SH-SY5Y (cell line): ENCODE data around the gene KIF19.

Experiments
- GATA2 ChIP-seq: IDR thresholded peaks from 2 replicates; pipeline ENCODE4 v1.6.1; 2011; ENCODE audit warnings: mild to moderate bottlenecking, low read depth, low read length
- GATA3 ChIP-seq: IDR thresholded peaks from 2 replicates; pipeline ENCODE4 v1.6.1; 2011; ENCODE audit warnings: low read depth, mild to moderate bottlenecking, low read length, moderate library complexity

KIF19 gene

DNA sequence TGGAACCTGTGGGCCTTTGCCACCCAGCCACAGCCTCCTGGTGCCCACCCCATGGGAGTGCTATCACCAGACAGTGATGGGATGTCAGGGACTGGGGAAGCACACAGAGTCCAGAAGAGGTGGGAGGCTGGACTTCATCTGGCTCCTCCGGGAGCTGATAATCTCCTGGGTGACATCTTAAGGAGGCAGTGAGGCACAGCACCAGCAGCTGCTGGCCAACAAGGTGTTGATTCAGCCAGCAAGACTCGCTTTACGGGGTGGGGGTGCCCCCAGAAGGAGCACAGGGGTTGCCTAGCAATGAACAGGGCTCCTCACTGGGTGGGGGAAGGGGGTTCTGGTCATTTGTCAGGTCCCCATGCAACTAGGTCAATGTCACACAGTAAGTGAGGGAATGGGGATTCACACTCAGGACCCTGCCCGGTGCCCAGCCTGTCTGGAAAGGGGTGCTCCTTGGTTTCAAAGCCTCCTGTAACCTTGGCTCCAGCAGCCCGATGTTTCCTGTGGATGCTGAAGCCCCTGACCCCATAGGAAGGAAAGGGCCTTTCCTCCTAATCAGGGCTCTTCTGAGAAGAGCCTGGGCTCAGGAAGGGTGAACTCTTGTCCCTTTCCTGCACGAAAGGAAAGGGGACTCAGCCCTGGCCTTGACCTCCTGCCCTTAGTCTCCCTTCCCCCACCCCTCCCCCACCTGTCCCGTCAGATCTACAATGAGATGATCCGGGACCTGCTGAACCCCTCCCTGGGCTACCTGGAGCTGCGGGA, 17.7 kb downstream of the KIF19 start:
- TF ChIP-seq GATA2 = no peak
- no peak for TF ChIP-seq GATA3

DNA sequence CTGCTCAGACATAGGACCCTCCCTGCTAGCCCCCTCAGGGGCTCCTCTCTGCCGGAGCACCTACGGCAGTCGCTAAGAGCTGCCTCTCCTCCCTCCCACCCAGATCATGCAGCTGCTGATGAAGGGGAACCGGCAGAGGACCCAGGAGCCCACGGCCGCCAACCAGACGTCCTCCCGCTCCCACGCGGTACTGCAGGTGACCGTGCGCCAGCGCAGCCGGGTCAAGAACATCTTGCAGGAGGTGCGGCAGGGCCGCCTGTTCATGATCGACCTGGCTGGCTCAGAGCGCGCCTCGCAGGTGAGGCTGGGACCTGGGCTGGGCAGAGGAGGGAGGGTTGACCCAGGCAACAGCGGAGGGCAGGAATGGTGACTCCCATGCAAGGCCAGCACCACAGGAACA, 18.6 kb downstream of the KIF19 start:
- TF ChIP-seq GATA3 = no peak
- no peak for TF ChIP-seq GATA2

DNA sequence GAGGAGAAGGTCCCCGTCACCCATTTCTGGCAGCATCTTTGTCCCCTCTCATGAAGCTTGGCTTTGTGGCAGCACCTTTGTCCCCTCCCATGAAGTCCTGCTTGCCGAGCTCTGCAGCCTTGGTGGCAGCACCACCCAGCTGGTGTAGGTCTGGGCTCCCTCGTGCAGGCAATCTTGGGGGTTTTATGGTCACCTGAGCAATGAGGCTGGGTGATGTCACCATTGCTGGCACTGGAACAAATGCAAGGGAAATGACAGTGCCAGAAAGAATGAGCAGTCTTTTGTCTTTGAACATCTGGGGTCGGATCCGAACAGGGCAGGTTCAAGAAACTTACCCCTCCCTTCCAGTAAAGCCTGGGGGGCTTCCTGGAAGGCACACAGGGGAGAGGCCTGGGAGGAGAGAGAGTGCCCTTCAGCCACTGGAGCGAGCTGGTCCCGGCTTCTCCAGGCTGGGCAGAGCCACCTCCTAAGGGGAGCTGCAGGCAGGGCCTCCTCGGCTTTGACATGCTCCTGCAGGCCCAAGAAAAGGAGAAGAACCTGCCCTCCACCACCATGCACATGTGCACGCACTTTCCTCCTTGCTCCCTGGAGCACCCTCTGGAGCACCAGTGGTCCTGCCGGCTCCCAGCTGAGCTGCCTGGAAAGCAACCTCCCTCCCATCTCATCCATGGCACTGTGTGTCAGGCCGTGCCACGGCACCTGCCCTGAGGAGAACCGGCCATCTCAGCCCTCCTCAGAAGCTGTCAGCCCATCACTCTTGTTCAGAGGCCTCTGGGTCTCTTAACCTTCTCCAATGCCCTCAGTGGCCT, 19.6 kb downstream of the KIF19 start:
- TF ChIP-seq GATA3 (no peak), GATA2 (no peak)

DNA sequence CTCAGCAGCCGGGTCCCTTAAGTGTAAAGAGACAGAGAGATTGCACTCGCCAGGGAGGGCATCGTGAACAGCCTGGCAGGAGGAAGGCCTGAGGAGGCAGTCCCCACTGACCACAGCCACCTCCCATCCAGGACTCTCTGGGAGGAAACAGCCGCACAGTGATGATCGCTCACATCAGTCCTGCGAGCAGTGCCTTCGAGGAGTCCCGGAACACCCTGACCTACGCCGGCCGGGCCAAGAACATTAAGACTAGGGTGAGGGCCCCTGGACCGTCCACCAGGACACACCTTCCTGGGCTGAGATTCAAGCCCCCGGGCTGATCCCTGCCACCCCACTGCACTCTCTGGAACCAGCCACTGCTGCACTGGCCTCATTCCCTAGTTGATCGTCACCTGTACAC, 21.6 kb downstream of the KIF19 start:
- TF ChIP-seq GATA3 (no peak), GATA2 (no peak)

DNA sequence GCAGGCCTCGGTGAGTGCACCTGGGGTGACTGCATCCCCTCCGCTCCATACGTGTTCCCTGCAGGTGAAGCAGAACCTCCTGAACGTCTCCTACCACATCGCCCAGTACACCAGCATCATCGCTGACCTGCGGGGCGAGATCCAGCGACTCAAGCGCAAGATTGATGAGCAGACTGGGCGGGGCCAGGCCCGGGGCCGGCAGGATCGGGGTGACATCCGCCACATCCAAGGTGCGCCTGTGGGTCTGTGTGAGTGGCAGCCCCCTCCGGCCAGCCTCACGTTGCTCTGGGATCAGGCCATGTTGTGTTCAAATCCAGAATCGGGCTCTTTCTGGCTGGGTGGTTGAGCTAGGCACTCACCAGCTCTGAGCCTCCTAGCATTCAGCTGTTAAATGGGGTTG, 23.1 kb downstream of the KIF19 start:
- TF ChIP-seq GATA2 = no peak

DNA sequence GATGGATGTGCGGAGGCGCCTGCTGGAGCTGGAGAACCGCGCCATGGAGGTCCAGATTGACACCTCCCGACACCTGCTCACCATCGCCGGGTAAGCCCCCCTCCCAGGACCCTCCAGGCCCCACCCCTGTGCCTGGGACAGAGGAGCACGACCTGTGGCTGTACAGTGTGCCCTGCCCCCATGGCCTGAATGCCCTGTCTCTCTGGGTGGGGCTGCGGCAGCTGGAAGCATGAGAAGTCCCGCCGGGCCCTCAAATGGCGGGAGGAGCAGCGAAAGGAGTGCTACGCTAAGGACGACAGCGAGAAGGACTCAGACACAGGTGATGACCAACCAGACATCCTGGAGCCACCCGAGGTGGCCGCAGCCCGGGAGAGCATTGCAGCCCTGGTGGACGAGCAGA, 24.5 kb downstream of the KIF19 start:
- TF ChIP-seq GATA3 (no peak), GATA2 (no peak)

DNA sequence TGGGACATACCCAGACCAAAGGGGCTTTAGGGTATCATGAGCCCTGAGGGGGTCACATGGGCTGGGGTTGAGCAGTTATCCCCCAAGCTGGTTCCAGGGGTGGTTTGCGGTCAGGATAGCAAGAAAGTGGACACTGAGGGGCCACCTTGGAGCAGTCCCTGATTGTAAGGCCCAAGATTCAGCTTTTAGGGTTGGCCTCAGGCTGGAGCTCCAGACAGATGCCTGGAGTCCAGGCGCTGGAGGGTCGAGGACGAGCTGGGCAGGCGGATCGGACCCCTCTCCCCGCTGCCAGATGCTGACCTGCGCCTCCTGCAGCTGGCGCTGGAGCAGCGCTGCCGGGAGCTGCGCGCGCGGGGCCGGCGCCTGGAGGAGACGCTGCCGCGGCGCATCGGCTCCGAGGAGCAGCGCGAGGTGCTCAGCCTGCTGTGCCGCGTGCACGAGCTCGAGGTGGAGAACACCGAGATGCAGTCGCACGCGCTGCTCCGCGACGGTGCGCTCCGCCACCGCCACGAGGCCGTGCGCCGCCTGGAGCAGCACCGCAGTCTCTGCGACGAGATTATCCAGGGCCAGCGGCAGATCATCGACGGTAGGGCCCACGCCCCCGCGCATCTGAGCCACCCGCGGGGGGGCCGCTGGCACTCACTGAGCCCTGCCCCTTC, 25.7 kb downstream of the KIF19 start:
- TF ChIP-seq GATA2 (no peak), GATA3 (no peak)

DNA sequence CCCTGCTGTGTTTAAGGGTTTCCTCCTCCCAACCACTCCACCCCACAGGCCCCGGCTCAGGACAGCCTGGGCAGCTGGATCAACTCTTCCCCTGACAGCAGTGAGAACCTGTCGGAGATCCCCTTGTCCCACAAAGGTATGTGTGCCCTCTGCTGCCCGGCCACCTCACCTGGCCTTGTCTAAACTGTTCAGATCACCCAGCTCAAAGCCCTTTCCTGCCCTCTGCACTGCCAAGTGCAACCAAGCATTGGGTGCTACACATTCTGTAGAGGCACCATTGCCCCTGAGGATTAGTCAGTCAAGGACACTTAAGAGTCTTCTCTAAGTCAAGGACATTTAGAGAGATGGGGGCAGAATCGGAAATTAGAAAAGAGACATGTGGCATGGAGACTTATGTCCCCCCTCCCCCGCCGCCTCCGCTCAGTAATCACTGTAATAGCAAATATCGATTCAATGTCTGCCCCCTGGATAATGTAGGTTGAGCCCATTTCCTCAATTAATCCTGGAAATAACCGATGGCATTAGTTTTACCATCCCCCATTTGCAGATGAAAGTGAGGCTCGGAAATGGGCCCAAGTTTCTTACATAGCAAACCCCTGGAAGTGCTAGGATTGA, 27.5 kb downstream of the KIF19 start:
- TF ChIP-seq GATA3 (no peak), GATA2 (no peak)

DNA sequence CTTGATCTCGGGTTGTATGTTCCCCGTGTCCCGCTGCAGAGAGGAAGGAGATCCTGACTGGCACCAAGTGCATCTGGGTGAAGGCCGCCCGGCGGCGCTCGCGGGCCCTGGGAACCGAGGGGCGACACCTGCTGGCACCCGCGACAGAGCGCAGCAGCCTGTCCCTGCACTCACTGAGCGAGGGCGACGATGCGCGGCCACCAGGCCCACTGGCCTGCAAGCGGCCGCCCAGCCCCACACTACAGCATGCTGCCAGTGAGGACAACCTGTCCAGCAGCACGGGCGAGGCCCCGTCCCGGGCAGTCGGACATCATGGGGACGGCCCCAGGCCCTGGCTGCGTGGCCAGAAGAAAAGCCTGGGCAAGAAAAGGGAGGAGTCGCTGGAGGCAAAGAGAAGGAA, 28.1 kb downstream of the KIF19 start:
- TF ChIP-seq GATA2 = no peak

DNA sequence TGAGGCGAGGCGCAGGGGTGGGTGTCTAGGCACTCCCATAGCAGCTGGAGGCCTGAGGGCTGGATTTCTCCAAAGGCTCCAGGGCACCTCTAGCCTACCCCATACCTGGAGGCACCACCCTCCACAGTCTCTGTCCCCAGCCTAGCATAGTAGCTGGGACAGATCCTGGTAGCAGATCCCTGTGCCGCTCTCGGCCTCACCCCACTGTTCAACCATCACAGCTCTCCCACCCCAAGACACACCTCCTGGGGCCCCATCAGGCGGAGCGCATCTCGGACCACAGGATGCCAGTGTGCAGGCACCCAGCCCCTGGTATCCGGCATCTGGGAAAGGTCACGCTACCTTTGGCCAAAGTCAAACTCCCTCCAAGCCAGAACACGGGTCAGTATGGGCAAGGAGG, 28.5 kb downstream of the KIF19 start:
- TF ChIP-seq GATA3 (no peak), GATA2 (no peak)

DNA sequence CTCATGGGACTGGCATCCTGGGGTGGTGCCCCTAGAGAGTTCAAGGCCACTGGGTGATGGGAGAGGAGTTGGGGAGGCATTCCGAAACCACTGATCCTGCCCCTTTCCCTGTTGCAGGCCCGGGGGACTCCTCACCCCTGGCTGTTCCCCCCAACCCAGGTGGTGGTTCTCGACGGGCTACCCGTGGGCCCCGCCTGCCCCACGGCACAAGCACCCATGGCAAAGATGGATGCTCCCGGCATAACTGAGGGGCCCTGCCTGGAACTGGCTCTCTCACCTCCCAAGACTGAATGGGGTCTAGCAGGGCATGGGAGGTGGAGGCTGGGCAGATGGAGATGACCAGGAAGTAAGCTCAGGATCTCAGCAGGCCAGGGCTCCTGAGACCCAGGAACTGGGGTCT, 29.0 kb downstream of the KIF19 start:
- TF ChIP-seq GATA2 (no peak), GATA3 (no peak)

DNA sequence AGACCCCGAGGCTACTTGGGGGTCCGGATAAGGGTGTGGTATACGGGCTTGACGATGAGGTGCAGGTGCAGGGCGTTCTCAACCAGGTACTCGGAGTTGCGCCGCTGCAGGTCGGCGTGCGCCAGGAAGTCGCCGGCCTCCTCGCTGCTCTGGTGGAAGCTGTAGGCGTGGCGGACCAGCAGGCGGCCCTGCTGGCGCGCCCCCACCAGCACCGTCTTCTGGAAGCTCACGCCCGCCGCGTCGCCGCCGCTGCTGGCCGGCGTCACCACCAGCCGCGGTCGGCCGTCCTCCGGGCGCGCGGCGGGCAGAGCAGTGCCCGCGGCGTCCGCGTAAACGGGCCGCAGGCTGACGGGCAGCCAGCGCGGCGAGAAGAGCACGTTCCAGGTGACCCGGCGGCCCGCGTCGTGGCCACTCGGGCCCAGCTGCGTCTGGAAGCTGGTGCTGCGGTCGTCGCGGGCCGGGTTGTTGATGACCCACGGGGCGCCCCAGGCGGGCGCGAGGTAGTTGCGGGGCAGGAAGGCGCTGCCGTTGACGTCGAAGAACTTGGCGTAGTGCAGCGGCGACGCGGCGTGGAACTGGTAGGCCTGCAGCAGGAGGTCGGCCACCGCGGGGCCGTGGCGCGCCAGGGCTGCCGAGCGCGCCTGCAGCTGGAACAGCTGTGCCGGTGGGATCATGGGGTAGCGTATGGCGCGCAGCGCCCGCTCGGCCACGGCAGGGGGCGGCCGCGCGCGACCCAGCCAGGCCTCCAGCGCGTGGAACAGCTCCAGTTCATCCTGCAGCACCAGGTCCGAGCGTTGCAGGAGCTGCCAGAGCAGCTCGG, 30.8 kb downstream of the KIF19 start:
- TF ChIP-seq GATA2 (no peak), GATA3 (no peak)

DNA sequence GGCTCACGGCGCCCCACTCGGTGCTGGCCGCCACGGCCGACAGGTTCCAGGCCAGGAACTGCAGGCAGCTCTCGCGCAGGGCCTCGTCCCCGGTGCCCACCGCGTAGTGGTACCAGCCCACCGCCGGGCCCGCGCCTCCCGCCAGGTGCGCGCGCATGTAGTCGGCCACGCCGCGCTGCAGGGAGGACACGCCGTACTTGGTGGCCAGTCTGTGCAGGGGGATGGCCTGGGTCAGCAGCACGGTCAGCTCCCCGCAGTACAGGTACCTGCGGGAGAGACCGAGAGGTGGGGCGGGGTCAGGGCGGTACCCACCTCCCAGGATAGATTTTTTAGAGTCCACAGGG, 31.4 kb downstream of the KIF19 start:
- TF ChIP-seq GATA3 (no peak), GATA2 (no peak)

DNA sequence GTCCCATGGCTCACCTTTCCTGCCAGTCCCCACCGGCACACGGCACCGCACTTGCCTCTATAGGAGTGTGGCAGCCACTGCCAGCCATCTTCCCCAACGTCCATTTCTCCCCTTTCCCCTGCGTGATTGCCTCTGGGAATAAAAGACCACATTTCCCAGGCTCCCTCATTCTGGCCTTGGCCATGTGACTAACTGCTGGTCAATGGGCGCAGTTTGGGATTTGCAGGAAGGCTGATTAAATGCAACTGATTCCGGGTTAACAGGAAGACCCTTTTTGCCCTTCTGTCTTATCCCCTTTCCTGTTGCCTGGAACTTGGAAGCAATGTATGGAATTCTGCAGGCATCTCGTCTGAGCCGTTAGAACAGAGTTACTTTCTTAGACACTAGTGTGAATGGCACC, 32.7 kb downstream of the KIF19 start:
- TF ChIP-seq GATA2 (no peak), GATA3 (no peak)
